NT2/D1 (cell line): ENCODE measurements around the gene PLCL1.

Experiments used
- YY1 ChIP-seq: IDR thresholded peaks from 2 replicates; pipeline ENCODE4 v1.6.1; 2011; ENCODE audit not compliant: insufficient read length, insufficient read depth
- ZNF274 ChIP-seq: IDR thresholded peaks from 2 replicates; pipeline ENCODE4 v1.6.1; 2011; ENCODE audit warnings: mild to moderate bottlenecking, low read depth, low read length

DNA sequence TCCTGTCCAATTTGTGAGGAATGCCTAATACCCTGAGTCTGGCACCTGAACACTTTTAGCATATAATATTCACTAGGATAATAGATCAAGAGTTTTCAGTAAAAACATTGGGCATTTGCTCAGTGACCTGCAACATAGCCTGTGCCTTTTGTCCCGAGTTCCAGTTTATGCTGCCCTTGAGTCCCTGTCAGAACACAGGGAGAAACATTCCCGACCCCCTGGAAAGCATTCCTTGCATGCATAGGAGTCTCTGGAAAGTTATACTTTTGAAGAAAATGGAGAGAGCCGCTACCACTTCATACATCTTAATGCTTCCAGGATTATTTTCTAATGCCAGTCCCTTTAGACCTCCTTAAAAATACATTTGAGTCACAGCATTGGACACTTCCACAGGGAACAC lies 107.3 kb downstream of the PLCL1 start:
- TF ChIP-seq YY1 = no peak
- no peak for TF ChIP-seq ZNF274
